Activated CD4-positive, alpha-beta T cell treated with anti-CD3 and anti-CD28 coated beads for 36 hours (primary cell): ENCODE measurements around the gene RPL37A. TPM values are rescaled to one million over a fixed set of nuclear protein-coding genes. Genes with fewer than 3 reads are reported as not detected.

Source experiments
- ATAC-seq: fragments of 200-7000 bp; cut with Tn5 transposase; one replicate; pipeline ENCODE4 v1.10.0; 2021; ENCODE audit warnings: mild to moderate bottlenecking, moderate library complexity
- CTCF ChIA-PET: fragments of 350-600 bp; sonication (Branson Sonifier 250); formaldehyde crosslinking; loops from one replicate; lab custom pipeline; 2021; ENCODE audit warnings: antibody characterized with exemption; lab: Charles Lee
- POLR2A ChIA-PET: fragments of 350-600 bp; sonication (Branson Sonifier 250); formaldehyde crosslinking; loops from one replicate; lab custom pipeline; 2021; ENCODE audit warnings: antibody characterized with exemption, inconsistent platforms; lab: Charles Lee
- DNase-seq: peaks from one replicate; pipeline ENCODE4 v3.0.0-alpha.2; 2020
- H3K27ac Mint-ChIP-seq: one replicate; pipeline ENCODE4 v1.8.0; 2021; ENCODE audit warnings: mixed read lengths
- H3K27me3 Mint-ChIP-seq: one replicate; pipeline ENCODE4 v1.8.0; 2021; ENCODE audit warnings: mixed read lengths
- H3K36me3 Mint-ChIP-seq: one replicate; pipeline ENCODE4 v1.8.0; 2021; ENCODE audit warnings: low read depth, mixed read lengths
- H3K4me1 Mint-ChIP-seq: one replicate; pipeline ENCODE4 v1.8.0; 2021; ENCODE audit warnings: mixed read lengths
- H3K4me3 Mint-ChIP-seq: one replicate; pipeline ENCODE4 v1.8.0; 2021; ENCODE audit warnings: mild to moderate bottlenecking, moderate library complexity, mixed read lengths
- H3K9me3 Mint-ChIP-seq: one replicate; pipeline ENCODE4 v1.8.0; 2021; ENCODE audit warnings: low read depth, mixed read lengths
- intact Hi-C, 2 experiments: fragments of 100-400 bp; cut with DNase I in 1 of 2; cut with micrococcal nuclease in 1 of 2; formaldehyde crosslinking; loops; one replicate each; pipeline versions ENCODE4 v1.14.2 to v1.15.1; 2022 to 2024; cut with DNase I, micrococcal nuclease
- total RNA-seq, 2 experiments: library from RNA; stranded (reverse); gene quantifications; one replicate each; pipeline ENCODE4 v1.2.3, GENCODE V29; 2021

The RPL37A gene
- total RNA-seq, 2 experiments from 2014 or later, result 3,228 to 4,134 TPM

DNA sequence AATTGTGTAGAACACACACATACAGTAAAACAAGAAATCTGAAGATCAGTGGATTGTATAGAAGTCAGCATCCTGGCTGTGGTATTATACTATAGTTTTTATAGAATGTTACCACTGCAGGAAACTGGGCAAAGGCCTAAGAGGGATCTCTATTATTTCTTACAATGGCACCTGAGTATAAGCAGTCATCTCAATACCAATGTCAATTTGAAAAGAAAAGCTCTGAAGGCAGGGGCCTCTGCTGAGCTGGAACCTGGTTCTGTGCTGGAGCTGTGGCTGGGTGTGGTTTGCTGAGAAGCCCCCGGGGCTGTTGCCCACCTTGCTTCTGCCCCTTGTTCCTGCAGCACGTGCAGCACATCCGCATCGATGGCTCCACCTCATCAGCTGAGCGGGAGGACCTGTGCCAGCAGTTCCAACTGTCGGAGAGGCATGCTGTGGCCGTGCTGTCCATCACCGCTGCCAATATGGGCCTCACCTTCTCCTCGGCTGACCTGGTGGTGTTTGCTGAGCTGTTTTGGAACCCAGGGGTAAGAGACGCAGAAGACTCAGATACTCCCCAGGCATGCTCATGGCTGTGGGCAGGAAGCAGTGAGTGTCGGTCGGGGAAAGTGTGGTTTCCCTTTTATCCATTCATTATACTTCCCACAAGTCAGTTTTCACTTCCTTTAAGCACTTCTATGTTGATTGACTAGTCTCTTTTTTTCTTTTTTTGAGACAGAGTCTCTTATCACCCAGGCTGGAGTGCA, 23.5 kb upstream of the RPL37A start:
- DNase-seq (peak; percentile 59), ATAC-seq (peak; percentile 77)
- CTCF ChIA-PET, result interaction anchor here (1.2 to 1.3 kb wide), 2 partner anchors 10 to 23 kb away, joined by 3 to 4 read pairs; partner anchors contain the start of gene RPL37A
- H3K27ac Mint-ChIP-seq, result peak overlapping the region; percentile 43
- H3K36me3 Mint-ChIP-seq, result peaks cover 21% of the 10 kb centered on the region
- intact Hi-C loops, result no loop called here
- no peaks in the 10 kb centered on the region for H3K27me3 Mint-ChIP-seq
- H3K9me3 Mint-ChIP-seq, result no peaks in the 10 kb centered on the region
- H3K4me1 Mint-ChIP-seq, result peaks cover 22% of the 10 kb centered on the region
- POLR2A ChIA-PET, result interaction anchor here (1.0 kb wide), 1 partner anchor 22 kb away, joined by 3 read pairs; no protein-coding TSS in a partner anchor
- no peak overlapping the region for H3K4me3 Mint-ChIP-seq

DNA sequence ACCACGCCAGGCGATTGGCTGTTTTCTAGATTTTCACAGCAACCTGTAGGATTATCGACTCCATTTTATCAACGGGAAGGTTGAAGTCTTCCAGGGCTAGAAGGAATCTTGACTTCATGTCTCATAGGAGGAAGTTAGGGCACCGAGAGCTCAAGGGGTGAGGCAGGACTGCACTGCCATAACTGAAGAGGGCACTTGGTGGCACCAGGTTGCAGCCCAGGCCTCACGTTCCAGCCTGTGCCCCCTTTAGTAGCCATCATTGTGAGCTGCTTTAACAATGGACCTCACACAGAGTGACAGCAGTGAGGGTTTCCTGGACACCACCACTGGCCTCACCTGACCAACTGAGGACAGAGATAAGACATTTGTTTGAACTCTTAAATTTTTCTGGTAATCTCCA, 22.9 kb upstream of the RPL37A start:
- H3K9me3 Mint-ChIP-seq, result no peaks in the 10 kb centered on the region
- peaks cover 26% of the 10 kb centered on the region for H3K36me3 Mint-ChIP-seq
- ChIA-PET CTCF (interaction anchor here (1.2 to 1.3 kb wide), 2 partner anchors 10 to 23 kb away, joined by 3 to 4 read pairs; partner anchors contain the start of gene RPL37A), POLR2A (interaction anchor here (1.0 kb wide), 1 partner anchor 22 kb away, joined by 3 read pairs; no protein-coding TSS in a partner anchor)
- intact Hi-C loops, result no loop called here
- DNase-seq (no peak), ATAC-seq (no peak)
- peak overlapping the region; percentile 43 for H3K27ac Mint-ChIP-seq
- no peaks in the 10 kb centered on the region for H3K27me3 Mint-ChIP-seq
- no peak overlapping the region for H3K4me3 Mint-ChIP-seq
- peaks cover 22% of the 10 kb centered on the region for H3K4me1 Mint-ChIP-seq

DNA sequence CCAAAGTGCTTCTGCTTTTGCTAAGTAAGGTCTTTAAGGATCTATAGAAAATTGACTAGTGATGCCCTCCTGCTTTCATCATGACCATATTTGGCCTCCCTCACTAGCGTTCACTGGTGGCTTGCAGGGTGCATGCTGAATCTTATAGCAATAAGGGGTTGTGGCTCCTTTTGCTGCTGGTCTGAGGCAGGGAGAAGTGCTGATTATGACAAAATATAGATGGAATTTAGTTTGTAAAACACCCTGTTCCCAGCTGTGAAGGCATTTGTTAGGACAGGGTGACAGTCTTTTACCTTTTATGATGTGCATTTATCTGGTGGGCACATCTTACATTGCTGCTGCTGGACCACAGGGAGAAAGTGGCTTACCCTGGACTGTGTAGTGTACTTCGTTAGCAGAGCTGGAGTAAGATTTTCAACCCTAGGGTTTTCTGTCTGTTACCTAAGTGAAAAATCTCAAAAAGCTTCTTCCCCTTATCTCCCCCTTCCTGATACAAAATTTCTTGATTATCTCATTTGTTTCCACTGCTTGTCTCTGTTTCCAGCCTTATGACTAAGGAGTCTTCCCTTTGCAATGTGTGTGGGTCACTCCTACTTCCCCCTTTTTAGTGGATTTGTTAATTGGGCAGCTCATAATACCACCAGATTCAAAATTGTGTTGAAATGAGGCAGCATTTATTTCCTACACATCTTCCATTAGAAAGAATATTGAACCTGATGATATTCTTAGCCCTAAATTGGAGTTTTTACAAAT, 21.2 kb upstream of the RPL37A start:
- H3K27ac Mint-ChIP-seq, result peak overlapping the region; percentile 37
- intact Hi-C loops, result no loop called here
- no peak overlapping the region for H3K4me3 Mint-ChIP-seq
- POLR2A ChIA-PET, result interaction anchor here (0.6 kb wide), 1 partner anchor 182 kb away, joined by 3 read pairs; no protein-coding TSS in a partner anchor
- ATAC-seq (no peak), DNase-seq (no peak)
- H3K27me3 Mint-ChIP-seq, result no peaks in the 10 kb centered on the region
- H3K36me3 Mint-ChIP-seq, result peaks cover 28% of the 10 kb centered on the region
- CTCF ChIA-PET, result interaction anchor here (0.6 to 1.0 kb wide), 4 partner anchors 20 to 119 kb away, joined by 3 to 5 read pairs (median 3); partner anchors contain the start of gene RPL37A
- H3K9me3 Mint-ChIP-seq, result no peaks in the 10 kb centered on the region
- peaks cover 22% of the 10 kb centered on the region for H3K4me1 Mint-ChIP-seq

DNA sequence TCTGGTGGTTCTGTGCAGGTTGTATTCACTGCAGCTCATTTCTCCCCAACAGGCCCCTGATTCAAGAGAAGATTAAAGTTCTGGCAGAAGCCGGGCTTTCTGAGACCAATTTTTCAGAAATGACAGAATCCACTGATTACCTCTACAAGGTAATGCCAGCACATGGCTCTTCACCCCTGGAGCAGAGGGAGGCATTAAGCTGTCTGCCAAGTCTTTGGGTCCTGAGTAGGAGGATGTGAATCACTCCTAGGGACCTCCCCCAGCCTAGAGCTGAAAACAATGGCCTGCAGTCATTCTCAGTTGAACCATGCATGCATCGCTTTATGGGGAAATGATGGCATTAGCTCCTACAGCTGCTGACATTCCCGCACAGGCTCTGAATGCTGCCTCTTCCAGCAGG, 20.5 kb upstream of the RPL37A start:
- Mint-ChIP-seq H3K36me3 (peaks cover 28% of the 10 kb centered on the region), H3K9me3 (no peaks in the 10 kb centered on the region), H3K27me3 (no peaks in the 10 kb centered on the region), H3K4me1 (peaks cover 22% of the 10 kb centered on the region), H3K4me3 (no peak overlapping the region), H3K27ac (peak overlapping the region; percentile 51)
- intact Hi-C loops, result no loop called here
- peak; percentile 93 for ATAC-seq
- peak; percentile 65 for DNase-seq
- ChIA-PET CTCF (interaction anchor here (0.6 to 1.0 kb wide), 4 partner anchors 19 to 119 kb away, joined by 3 to 5 read pairs (median 3); partner anchors contain the start of gene RPL37A), POLR2A (interaction anchor here (0.6 kb wide), 1 partner anchor 183 kb away, joined by 3 read pairs; no protein-coding TSS in a partner anchor)

DNA sequence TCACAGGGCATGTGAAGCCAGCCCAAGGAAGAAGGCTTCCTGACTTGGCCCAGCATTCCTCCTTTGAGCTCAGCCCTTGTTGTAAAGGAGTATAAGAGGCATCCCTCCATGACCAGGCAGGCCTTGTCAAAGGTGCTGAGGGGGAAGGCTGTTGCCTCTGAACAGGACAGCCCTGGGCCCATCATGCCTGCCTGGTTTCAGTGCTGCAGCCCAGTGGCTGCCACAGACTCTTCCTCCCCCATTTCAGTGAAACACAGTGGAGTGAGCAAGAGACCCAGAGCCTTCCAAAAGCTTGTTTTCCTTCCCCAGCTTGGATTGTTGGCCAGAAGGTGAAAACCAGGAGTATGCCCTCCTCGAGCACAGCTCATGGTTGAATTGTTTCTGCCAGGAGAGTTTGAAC, 19.9 kb upstream of the RPL37A start:
- Mint-ChIP-seq H3K36me3 (peaks cover 28% of the 10 kb centered on the region), H3K27me3 (no peaks in the 10 kb centered on the region), H3K4me1 (peaks cover 22% of the 10 kb centered on the region), H3K27ac (no peak overlapping the region), H3K4me3 (no peak overlapping the region), H3K9me3 (no peaks in the 10 kb centered on the region)
- intact Hi-C loops, result no loop called here
- DNase-seq (no peak), ATAC-seq (no peak)
- ChIA-PET POLR2A (no interaction called here), CTCF (interaction anchor here (1.6 kb wide), 2 partner anchors 20 to 188 kb away, joined by 3 to 4 read pairs; partner anchors contain the start of gene RPL37A)

DNA sequence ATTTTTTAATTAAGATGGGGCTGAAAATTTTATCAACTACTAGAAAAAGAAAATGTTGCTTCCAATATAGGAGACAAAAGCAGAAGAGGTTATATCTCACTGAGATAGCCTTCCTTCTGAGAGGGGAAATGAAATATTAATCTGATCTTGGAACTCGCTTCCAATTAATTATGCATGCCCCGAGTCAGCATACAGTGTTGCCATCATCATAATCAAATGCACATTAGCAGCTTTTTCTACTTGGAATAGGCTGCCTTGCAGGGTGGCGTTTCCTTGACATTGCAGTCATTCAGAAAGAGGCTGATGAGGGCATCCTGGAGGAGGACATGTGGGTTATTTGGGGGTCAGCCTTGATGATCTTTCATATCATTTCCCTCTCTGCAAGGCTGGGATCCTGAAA, 18.4 kb upstream of the RPL37A start:
- ATAC-seq (no peak), DNase-seq (no peak)
- CTCF ChIA-PET, result interaction anchor here (1.6 kb wide), 1 partner anchor 18 kb away, joined by 4 read pairs; the partner anchor contains the start of gene RPL37A
- peak overlapping the region; percentile 20 for H3K27ac Mint-ChIP-seq
- no peaks in the 10 kb centered on the region for H3K27me3 Mint-ChIP-seq
- peaks cover 17% of the 10 kb centered on the region for H3K4me1 Mint-ChIP-seq
- H3K36me3 Mint-ChIP-seq, result peaks cover 28% of the 10 kb centered on the region
- H3K4me3 Mint-ChIP-seq, result no peak overlapping the region
- H3K9me3 Mint-ChIP-seq, result no peaks in the 10 kb centered on the region
- intact Hi-C loops, result no loop called here
- POLR2A ChIA-PET, result no interaction called here

DNA sequence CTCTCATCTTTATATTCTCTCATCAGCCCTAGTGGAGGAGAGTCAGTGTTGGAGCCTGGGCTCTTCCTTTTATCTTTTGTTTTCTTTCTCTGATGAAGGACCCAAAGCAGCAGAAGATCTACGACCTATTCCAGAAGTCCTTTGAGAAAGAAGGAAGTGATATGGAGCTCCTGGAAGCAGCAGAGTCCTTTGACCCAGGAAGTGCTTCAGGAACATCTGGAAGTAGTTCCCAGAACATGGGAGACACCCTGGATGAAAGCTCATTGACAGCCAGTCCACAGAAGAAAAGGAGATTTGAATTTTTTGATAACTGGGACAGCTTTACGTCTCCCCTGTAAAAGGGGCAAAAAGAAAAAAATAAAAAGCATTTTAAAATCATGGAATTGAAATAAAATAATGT, 16.0 kb upstream of the RPL37A start:
- DNase-seq (no peak), ATAC-seq (no peak)
- Mint-ChIP-seq H3K4me3 (no peak overlapping the region), H3K36me3 (peaks cover 14% of the 10 kb centered on the region), H3K27ac (no peak overlapping the region), H3K27me3 (no peaks in the 10 kb centered on the region), H3K4me1 (peaks cover 9% of the 10 kb centered on the region), H3K9me3 (no peaks in the 10 kb centered on the region)
- POLR2A ChIA-PET, result no interaction called here
- intact Hi-C loops, result no loop called here
- CTCF ChIA-PET, result no interaction called here

DNA sequence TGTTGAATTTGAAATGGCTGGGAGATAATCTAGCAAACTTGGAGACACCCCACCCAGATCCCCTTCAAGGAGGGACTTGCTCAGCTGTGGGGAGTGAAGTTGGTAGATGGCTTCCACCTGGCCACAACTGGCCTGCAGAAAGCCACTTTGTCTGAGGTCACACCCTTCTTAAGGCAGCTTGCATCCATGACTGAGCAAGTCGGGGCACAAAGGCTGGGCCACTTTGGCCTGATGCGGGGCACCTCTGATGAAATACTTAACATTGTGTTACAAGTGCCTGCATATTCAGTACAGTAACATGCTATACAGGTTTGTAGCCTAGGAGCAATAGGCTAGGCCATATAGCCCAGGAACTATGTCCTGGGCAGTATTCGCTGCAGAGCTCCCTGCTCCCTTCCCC, 13.4 kb upstream of the RPL37A start:
- ATAC-seq, result no peak
- POLR2A ChIA-PET, result no interaction called here

DNA sequence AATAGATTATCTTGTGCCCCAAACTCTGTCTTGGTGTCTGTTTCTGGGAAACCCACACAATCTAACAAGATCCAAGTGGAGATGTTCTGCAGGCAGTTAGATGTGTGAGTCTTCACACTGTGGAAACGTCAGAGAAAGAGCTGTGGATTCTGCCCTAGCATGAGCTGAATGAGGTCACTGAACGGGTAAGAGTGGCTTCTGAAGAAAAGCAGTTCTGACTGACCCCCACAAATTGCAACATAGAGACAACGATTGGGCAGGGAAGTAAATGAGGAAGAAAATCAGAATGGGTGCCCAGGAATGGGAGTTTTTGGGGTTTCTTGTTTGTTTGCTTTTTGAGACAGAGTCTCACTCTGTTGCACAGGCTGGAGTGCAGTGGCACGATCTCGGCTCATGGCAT, 12.9 kb upstream of the RPL37A start:
- Mint-ChIP-seq H3K4me3 (no peak overlapping the region), H3K27me3 (no peaks in the 10 kb centered on the region), H3K27ac (no peak overlapping the region), H3K4me1 (no peaks in the 10 kb centered on the region), H3K9me3 (no peaks in the 10 kb centered on the region), H3K36me3 (peaks cover 5% of the 10 kb centered on the region)
- DNase-seq (no peak), ATAC-seq (no peak)
- CTCF ChIA-PET, result no interaction called here
- intact Hi-C loops, result no loop called here
- POLR2A ChIA-PET, result no interaction called here

More for the DNA sequence above, 13.4 kb upstream of the RPL37A start:
- Mint-ChIP-seq H3K27ac (no peak overlapping the region), H3K36me3 (peaks cover 10% of the 10 kb centered on the region), H3K27me3 (no peaks in the 10 kb centered on the region), H3K4me3 (no peak overlapping the region), H3K4me1 (no peaks in the 10 kb centered on the region), H3K9me3 (no peaks in the 10 kb centered on the region)
- DNase-seq, result no peak
- intact Hi-C loops, result no loop called here
- CTCF ChIA-PET, result no interaction called here

DNA sequence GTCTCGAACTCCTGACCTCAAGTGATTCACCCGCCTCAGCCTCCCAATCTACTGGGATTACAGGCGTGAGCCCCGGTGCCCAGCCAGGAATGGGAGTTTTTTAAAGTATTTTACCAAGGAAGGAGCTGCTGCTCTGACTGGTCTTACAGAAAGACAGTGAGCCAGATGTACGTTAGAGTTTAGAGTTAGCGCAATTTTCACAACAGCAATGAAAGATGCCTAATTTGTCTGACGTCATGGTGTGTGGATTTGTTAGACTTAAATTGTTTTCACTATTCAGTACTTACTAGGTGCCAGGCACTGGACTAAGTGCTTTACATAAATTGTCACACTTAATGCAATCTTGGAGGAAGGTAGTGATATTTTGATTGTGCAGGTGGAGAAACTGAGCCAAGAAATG, 12.4 kb upstream of the RPL37A start:
- no peaks in the 10 kb centered on the region for H3K9me3 Mint-ChIP-seq
- DNase-seq (no peak), ATAC-seq (no peak)
- no peak overlapping the region for H3K27ac Mint-ChIP-seq
- H3K4me1 Mint-ChIP-seq, result no peaks in the 10 kb centered on the region
- intact Hi-C loops, result no loop called here
- peaks cover 3% of the 10 kb centered on the region for H3K36me3 Mint-ChIP-seq
- no peaks in the 10 kb centered on the region for H3K27me3 Mint-ChIP-seq
- POLR2A ChIA-PET, result no interaction called here
- H3K4me3 Mint-ChIP-seq, result no peak overlapping the region
- CTCF ChIA-PET, result no interaction called here

DNA sequence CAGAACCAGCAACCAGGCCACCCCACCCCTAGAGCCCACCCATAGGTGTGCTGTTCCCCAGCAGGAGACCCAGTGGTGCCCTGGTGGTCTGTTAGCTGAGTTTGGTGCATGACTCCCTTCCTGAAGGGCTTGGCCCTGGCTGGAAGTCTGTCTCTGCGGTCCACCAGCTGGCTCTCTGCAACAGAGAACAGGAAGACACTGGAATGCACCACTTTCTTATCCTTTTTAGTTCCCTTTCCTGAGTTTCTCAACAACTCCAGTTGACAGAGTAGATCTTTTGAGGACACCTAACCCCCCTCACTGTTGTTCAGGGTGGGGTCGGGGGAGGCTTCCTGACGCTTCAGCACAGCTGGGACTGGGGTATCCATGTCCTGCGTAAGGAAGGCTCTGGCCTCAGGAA, 11.9 kb upstream of the RPL37A start:
- no peaks in the 10 kb centered on the region for H3K9me3 Mint-ChIP-seq
- POLR2A ChIA-PET, result interaction anchor here (1.0 kb wide), 1 partner anchor 12 kb away, joined by 4 read pairs; the partner anchor contains the start of gene RPL37A
- H3K4me3 Mint-ChIP-seq, result no peak overlapping the region

More for the DNA sequence above, 11.9 kb upstream of the RPL37A start:
- Mint-ChIP-seq H3K27ac (no peak overlapping the region), H3K27me3 (no peaks in the 10 kb centered on the region), H3K4me1 (no peaks in the 10 kb centered on the region), H3K36me3 (peaks cover under 1% of the 10 kb centered on the region)
- intact Hi-C loops, result no loop called here
- DNase-seq (no peak), ATAC-seq (no peak)
- CTCF ChIA-PET, result no interaction called here
